Measurements from ENCODE around the gene FOXP1.

The FOXP1 gene

DNA sequence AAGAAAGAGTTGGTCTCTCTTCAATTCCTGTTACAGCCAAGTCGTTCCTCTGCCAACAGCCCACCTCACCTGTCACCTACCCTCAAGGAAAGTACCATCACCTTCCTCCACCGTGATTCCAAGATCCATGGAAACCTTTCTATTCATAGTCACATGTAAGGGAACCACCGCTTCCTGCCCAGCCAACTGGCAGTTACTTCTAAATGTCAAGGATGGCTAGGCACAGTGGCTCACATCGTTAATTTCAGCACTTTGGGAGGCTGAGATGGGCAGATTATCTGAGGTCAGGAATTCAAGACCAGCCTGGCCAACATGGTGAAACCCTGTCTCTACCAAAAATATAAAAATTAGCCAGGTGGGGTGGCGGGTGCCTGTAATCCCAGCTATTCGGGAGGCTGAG is 82.8 kb downstream of the FOXP1 start:
- TF ChIP-seq CTCF (IDR thresholded peaks at IDR 0.05) = no peak
- Histone ChIP-seq H3K9me3 (no peaks in the 10 kb centered on the region), H3K27me3 (no peaks in the 10 kb centered on the region), H3K4me1 (ENCODE audit: control insufficient read depth in 1 of 2, insufficient read depth in 1 of 2, low read depth in 1 of 2, low read length in 1 of 2) (peaks cover 7 to 18% of the 10 kb centered on the region in 2 experiments), H3K27ac (peak overlapping the region; percentile 29), H3K36me3 (no peaks in the 10 kb centered on the region), H3K4me3 (ENCODE audit: low read depth in 1 of 2, low read length in 1 of 2) (no peak overlapping the region)

DNA sequence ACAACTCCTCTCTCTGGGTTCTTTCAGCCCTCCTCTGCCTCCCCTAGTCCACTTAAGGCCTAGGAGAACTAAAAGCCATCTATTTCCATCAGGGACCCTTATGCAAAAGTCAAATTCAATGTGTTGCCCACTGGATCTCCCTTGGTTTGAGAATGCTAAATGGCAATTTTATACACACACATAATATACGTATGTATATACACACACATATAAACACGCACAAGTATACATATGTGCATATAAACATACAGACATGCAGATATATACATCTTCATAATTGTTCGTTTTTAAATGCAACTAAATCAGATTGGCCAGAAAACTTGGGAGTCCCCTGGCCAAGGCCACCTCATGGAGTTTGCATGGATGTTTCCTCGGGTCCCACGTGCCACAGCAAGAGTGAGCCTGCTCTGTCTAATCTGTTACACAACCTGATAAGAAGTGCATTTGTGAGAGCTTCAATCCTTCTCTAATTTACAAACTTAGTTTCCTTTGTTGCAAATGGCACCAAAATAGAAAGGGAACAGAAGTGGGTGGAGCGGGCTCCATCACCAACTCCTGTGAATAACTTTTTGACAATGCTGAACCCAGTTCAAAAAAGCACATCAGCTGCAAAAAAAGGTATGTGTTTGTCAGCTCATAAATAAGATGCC is 84.2 kb downstream of the FOXP1 start:
- no peak for TF ChIP-seq CTCF (IDR thresholded peaks at IDR 0.05)
- H3K36me3 ChIP-seq = no peaks in the 10 kb centered on the region
- H3K4me3 ChIP-seq (ENCODE audit: low read depth in 1 of 2, low read length in 1 of 2) = no peak overlapping the region
- no peak overlapping the region for H3K27ac ChIP-seq
- H3K9me3 ChIP-seq = no peaks in the 10 kb centered on the region
- peaks cover 7 to 22% of the 10 kb centered on the region in 2 experiments for H3K4me1 ChIP-seq (ENCODE audit: control insufficient read depth in 1 of 2, insufficient read depth in 1 of 2, low read depth in 1 of 2, low read length in 1 of 2)
- no peaks in the 10 kb centered on the region for H3K27me3 ChIP-seq

DNA sequence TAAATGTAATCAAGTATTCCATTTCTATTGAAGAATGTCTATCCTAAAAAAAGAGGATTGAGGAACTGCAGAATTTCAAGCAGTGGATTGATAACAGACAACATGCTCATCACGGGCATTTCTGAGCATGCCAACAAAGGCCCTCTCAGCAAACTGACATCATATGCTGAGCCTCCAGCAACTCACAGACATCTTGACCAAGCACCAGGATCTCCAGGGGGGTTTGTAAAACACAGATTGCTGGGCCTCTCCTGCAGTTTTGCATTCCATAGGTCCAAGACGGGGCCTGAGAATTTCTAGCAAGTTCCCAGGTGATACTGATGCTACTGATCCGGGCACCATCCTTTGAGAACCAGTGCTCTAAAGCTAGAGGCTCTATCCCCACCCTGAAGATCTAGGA is 85.0 kb downstream of the FOXP1 start:
- no peaks in the 10 kb centered on the region for H3K9me3 ChIP-seq
- no peak for TF ChIP-seq CTCF (IDR thresholded peaks at IDR 0.05)
- H3K27me3 ChIP-seq = no peaks in the 10 kb centered on the region
- H3K4me3 ChIP-seq (ENCODE audit: low read depth in 1 of 2, low read length in 1 of 2) = no peak overlapping the region
- H3K36me3 ChIP-seq = no peaks in the 10 kb centered on the region
- H3K4me1 ChIP-seq (ENCODE audit: control insufficient read depth in 1 of 2, insufficient read depth in 1 of 2, low read depth in 1 of 2, low read length in 1 of 2) = peaks cover under 1 to 14% of the 10 kb centered on the region in 2 experiments
- H3K27ac ChIP-seq = peak overlapping the region; percentile 19

GRCh38 chr3:71497971-71498444 is 85.5 kb downstream of the FOXP1 start:
- no peak for TF ChIP-seq CTCF (IDR thresholded peaks at IDR 0.05)
- Histone ChIP-seq H3K27me3 (no peaks in the 10 kb centered on the region), H3K27ac (peak overlapping the region; percentile 19), H3K36me3 (no peaks in the 10 kb centered on the region), H3K4me3 (ENCODE audit: low read depth in 1 of 2, low read length in 1 of 2) (no peak overlapping the region), H3K4me1 (ENCODE audit: control insufficient read depth in 1 of 2, insufficient read depth in 1 of 2, low read depth in 1 of 2, low read length in 1 of 2) (peaks cover 0 to 13% of the 10 kb centered on the region in 2 experiments), H3K9me3 (no peaks in the 10 kb centered on the region)

GRCh38 chr3:71497367-71497897 is 86.1 kb downstream of the FOXP1 start:
- no peaks in the 10 kb centered on the region for H3K9me3 ChIP-seq
- H3K4me3 ChIP-seq (ENCODE audit: low read depth in 1 of 2, low read length in 1 of 2) = no peak overlapping the region
- TF ChIP-seq CTCF (IDR thresholded peaks at IDR 0.05) = no peak
- H3K4me1 ChIP-seq (ENCODE audit: control insufficient read depth in 1 of 2, insufficient read depth in 1 of 2, low read depth in 1 of 2, low read length in 1 of 2) = peaks cover 0 to 13% of the 10 kb centered on the region in 2 experiments
- H3K27me3 ChIP-seq = no peaks in the 10 kb centered on the region
- peak overlapping the region; percentile 19 for H3K27ac ChIP-seq
- peaks cover 4% of the 10 kb centered on the region for H3K36me3 ChIP-seq
